Bronchial epithelial cell (primary cell): Measurements from ENCODE around the gene RCN1. TPM values are rescaled to one million over a fixed set of nuclear protein-coding genes. Genes with fewer than 3 reads are reported as not detected.
A peak's percentile ranks its signal among the peaks of the same experiment; 100 is the strongest.

Experiments
- DNase-seq: peaks from one replicate; pipeline ENCODE4 v3.0.0-alpha.2; 2010; ENCODE audit warnings: low read depth
- FAIRE-seq: peaks from 2 replicates; lab custom pipeline; 2011; peaks lifted over from hg19 to GRCh38; lab: Jason Lieb, UNC
- H3K27me3 ChIP-seq: 2 replicates; pipeline ENCODE4 v1.5.1; 2011; ENCODE audit warnings: low read length; ENCODE audit not compliant: control insufficient read depth, insufficient read depth
- H3K36me3 ChIP-seq: 2 replicates; pipeline ENCODE4 v1.5.1; 2011; ENCODE audit warnings: low read length; ENCODE audit not compliant: control insufficient read depth, insufficient read depth
- H3K4me3 ChIP-seq: 2 replicates; pipeline ENCODE4 v1.5.1; 2011; ENCODE audit warnings: mild to moderate bottlenecking, low read depth, low read length, control low read depth
- CTCF ChIP-seq: IDR thresholded peaks from 2 replicates; pipeline ENCODE4 v1.5.1; 2011; ENCODE audit warnings: mild to moderate bottlenecking, moderate library complexity, low read length, control low read depth, inconsistent platforms; ENCODE audit not compliant: insufficient read depth, severe bottlenecking
- total RNA-seq: library from RNA; depleted of rRNA; stranded (reverse); fragments of >200 nt; gene quantifications from 2 replicates; pipeline ENCODE4 v1.2.1, GENCODE V29; 2014

RCN1 gene
- total RNA-seq, result 107 and 113 TPM in 2 replicates

- DNase-seq, result peak; percentile 4
- Histone ChIP-seq H3K27me3 (no peaks in the 10 kb centered on the region), H3K4me3 (peak within 1 kb of the TSS; percentile 57), H3K36me3 (no peaks in the 10 kb centered on the region)
- TF ChIP-seq CTCF, result no peak
- FAIRE-seq, result no peak
Measured at GRCh38 chr11:32090545-32091370, at the start of gene RCN1. Gene RCN1 (plus strand): TSS chr11:32091074. CDS start chr11:32091197, 123 bp downstream.

- DNase-seq, result no peak
- FAIRE-seq, result no peak
- TF ChIP-seq CTCF, result no peak
- no peaks in the 10 kb centered on the region for H3K36me3 ChIP-seq
- no peaks in the 10 kb centered on the region for H3K27me3 ChIP-seq
- no peak overlapping the region for H3K4me3 ChIP-seq
Measured at GRCh38 chr11:32043737-32044136, 47.1 kb upstream of the RCN1 start.

- no peak overlapping the region for H3K4me3 ChIP-seq
- H3K36me3 ChIP-seq, result no peaks in the 10 kb centered on the region
- H3K27me3 ChIP-seq, result no peaks in the 10 kb centered on the region
- DNase-seq (no peak), FAIRE-seq (no peak)
- TF ChIP-seq CTCF, result no peak
Measured at GRCh38 chr11:32044158-32044863, 46.6 kb upstream of the RCN1 start.

- no peak for TF ChIP-seq CTCF
- Histone ChIP-seq H3K4me3 (no peak overlapping the region), H3K27me3 (no peaks in the 10 kb centered on the region), H3K36me3 (no peaks in the 10 kb centered on the region)
- no peak for FAIRE-seq
- DNase-seq, result no peak
Measured at GRCh38 chr11:32045456-32045855, 45.4 kb upstream of the RCN1 start.

GRCh38 chr11:32050264-32050663 lies 40.6 kb upstream of the RCN1 start:
- no peak for TF ChIP-seq CTCF
- FAIRE-seq (no peak), DNase-seq (no peak)
- no peak overlapping the region for H3K4me3 ChIP-seq
- H3K36me3 ChIP-seq, result no peaks in the 10 kb centered on the region
- no peaks in the 10 kb centered on the region for H3K27me3 ChIP-seq
